CD4-positive, alpha-beta T cell treated with Interferon alpha-2 for 1 hour (primary cell): ENCODE measurements around the gene BRME1.

Experiments
- DNase-seq, 2 donors: peaks; one replicate each; pipeline ENCODE4 v3.0.0-alpha.2; 2020 to 2022

The BRME1 gene

DNA sequence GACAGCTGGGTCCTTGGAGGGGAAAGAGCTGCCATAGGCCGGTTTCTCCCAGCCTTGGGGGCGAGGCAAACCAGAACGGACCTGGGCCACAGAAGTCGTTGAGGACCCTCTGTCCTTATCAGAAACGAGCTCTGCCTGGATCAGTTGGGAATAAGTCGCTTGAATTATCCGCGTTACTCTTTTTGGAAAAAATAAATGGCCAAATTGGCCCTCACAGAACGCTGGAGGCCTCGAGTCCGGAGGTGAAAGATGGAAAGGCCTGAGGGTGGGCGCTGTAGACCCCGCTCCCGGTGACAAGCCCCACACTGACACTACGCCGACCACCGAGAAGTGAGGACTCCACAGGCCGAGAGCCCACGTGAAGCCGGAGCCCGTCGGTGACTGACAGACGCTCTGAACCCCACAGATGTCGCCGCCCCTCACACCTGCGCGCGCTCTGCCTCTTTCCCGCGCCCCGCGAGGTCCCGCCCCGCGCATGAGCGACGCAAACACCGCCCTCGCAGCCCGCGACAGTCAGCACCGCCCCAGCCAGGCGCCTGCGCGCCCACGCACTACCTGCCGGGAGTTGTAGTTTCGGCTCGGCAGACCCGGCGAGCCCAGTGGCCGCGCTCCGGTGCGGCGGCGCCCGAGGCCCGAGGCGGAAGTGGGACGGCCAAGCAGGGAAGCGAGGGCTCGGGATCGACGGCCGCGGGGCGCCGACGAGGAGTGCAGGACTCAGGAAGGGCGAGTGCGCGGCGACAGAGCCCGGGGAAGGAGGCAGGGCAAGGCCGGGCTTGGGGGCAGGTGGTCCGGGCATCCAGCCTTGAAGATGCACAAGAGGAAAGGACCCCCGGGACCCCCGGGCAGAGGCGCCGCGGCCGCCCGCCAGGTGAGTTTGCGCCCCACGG is at the start of gene BRME1, which contains the start of gene CC2D1A:
BRME1 (minus strand) TSS at position 484 of the 887 bp plus-strand sequence. CDS start 1,225 bp downstream, outside the sequence.
CC2D1A (plus strand) TSS at position 568 of the 887 bp plus-strand sequence; CDS start at position 809, 241 bp downstream.
- DNase-seq: peak; percentile 93 to 95

GRCh38 chr19:13954185-13954584 is 48.3 kb upstream of the BRME1 start:
- DNase-seq: no peak

DNA sequence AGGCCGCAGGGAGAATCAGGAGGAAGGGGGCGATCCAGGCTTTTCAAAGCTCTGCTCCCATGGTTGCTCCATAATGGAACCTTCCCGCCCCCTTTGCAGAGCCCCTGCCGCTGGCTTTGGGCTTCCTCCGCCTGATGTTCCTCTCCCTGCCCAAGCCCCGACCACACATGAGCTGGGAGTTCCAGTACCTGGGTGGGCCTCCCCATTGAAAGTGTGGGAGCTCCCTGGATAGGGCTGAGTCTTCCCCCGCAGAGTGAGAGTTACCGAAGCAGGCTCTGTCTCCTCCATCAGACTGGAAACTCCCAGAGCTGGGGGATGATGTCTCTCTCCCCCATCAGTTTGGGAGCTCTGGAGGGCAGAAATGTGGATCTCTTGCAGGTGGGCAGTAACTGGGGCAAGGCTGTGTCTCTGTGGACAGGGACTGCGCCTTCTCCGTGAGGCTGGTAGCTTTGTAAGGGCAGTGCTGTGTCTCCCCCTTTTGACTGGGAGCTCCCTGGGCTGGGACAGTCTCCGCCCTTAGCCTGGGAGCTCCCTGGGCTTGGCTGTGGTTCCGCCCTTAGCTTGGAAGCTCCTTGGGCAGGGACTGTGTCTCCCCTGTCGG is 47.1 kb upstream of the BRME1 start:
- no peak for DNase-seq

GRCh38 chr19:13952154-13952930 is 46.4 kb upstream of the BRME1 start, which contains the start of gene DCAF15:
DCAF15 (plus strand) TSS chr19:13952509; CDS start chr19:13952513, 4 bp downstream.
- DNase-seq: peak; percentile 100

DNA sequence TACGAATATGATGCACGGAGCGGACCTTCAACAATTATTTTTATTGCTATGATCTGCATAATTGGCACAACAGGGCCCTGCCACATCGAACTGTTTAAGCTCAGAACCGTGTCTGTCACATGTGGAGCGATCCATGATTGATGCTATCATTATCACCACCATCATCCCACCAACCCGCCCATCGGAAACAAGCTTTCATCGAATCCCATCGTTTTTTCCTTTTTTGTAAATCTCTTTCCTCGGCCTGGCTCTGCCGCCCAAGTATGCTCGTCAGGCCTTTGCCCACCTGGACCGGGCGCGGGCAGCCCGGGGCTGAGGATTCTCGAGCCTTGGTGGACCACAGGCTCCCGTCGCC is 45.9 kb upstream of the BRME1 start:
- no peak for DNase-seq

- no peak for DNase-seq
These were observed 45.1 kb upstream of the BRME1 start for GRCh38 chr19:13951043-13951442.

- DNase-seq: no peak
These were observed 40.5 kb upstream of the BRME1 start for GRCh38 chr19:13946414-13946813.

DNA sequence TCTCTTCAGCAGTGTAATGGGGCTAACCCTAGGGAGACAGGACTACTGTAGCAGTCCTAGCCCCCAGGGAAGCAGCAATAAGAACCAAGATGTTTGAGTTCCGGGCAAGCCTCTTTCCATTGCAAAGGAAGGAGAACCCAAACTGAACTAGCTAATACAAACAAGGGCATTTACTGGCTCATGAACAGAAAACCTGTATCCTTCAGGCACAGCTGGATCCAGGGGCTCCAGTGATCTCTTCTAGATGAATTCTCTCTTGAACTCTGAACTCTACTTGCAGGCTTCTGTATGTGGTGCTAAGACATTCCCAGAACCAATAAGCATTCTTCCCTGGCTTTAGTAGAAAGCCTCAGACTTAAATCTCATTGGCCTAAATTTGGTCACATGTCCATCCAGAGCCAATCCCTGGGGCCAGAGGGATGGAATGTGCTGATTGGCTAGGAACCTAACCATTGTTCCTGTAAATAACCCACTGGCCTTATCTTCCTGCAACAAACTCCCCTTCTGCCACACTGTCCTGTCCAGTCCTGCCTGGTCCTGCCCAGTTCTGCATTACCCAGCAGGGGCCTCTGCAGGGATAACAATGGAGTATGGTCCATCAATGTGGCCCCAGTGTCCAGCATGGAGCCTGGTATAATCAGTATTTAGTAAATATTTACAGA is 36.2 kb upstream of the BRME1 start:
- no peak for DNase-seq

DNA sequence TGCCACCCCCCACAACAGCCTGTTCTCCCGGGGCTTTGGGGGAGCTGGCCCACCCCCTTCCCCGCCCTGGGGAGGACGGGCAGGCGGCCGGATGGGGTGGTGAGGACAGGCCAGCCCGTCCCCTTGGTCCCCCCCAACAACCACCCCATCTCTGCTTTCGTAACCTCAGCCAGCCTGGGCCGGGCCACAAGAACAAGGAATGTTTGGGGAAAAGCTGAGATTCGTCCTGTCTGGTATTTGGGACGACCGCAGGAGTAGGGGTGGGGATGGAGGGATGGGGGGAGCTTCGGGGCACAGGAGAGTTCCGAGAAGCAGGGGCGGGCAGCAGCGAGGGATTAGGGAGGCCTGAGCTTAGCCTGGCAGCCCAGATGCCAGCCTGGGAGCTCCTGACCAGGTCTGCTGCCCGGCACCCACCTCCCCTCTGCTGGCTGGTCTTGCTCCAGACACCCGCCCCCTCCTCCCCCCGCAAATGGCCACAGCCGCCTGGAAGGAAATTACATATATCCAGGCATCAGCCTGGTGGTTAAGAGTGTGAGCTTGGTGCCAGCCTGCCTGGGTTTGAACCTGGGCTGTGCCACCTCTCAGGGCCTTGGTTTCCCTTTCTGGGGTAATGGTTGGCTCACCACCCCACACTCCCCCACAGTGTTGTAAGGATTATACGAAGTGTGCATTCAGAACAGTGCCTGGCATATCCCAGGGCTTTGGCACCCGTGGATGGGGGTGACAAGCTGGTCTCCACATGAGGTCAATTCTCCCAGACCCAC is 32.6 kb upstream of the BRME1 start, which contains the start of gene PODNL1:
PODNL1 (minus strand) TSS at position 117 of the 764 bp plus-strand sequence. CDS start 236 bp downstream, outside the sequence.
- no peak for DNase-seq

- DNase-seq: no peak
These were observed 31.8 kb upstream of the BRME1 start for GRCh38 chr19:13937479-13938300.

DNA sequence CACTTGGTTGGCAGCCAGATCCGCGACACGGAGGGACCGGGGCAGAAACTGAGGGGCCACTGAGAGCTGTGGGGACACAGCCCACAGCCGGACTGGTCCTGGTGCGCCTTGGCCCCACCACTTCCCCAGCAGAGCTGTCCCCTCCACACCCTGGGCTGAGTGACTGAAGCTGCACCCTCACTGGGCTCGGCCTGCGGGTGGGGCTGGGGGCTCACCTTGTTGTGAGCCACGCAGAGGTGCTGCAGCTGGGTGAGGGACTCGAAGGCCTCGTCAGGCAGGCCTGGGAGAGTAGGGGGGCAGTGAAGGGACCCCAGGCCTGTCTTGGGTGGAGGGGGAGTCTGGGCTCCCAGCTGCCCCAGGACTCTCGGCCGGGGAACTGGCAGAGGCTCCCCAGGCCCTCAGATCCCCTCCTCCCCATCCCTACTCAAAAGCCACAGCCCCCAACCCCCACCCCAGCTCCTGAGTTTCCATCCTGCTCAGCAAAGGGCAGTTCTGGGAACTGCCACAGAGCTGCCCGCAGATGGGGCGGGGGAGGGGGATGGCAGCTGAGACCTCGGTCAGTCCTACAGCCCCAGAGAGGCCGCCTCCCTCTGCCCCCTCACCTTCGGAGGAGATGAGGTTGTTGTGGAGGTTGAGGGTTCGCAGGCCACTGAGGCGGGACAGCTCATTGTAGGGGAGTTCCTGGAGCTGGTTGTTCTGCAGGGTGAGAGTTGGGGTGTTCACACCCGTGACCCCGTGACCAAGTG is 30.0 kb upstream of the BRME1 start:
- DNase-seq: no peak

DNA sequence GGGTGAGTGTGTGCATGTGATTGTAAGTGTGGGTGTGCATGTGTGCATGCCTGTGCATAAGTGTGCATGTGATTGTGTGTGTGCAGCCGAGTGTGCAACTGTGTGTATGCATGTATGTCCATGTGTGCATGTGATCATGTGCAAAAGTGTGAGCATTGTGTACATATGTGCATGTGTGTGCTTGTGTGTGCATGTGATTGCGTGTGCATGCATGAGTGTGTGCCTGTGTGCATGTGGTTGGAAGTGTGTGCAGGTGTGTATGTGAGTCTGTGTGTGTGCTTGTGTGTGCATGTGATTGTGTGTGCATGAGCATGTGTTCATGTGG is 28.8 kb upstream of the BRME1 start:
- no peak for DNase-seq

GRCh38 chr19:13932911-13933393 is 27.0 kb upstream of the BRME1 start:
- no peak for DNase-seq

DNA sequence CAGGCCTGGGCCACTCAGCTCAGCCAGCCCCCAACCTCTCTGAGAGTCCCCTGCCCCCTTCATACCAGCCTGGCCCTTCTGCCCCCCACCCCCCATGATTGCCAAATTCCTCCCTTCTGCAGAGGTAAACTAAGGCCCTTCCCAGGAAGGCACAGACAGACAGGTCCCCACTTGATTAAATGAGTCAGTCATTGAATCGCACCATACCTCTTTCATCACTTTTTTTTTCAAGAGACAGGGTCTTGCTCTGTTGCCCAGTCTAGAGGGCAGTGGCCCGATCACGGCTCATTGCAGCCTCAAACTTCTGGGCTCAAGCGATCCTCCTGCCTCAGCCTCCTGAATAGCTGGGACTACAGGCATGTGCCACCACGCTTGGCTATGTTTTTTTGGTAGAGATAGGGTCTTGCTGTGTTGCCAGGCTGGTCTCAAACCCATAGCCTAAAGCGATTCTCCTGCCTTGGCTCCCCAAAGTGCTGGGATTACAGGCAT is 26.3 kb upstream of the BRME1 start:
- no peak for DNase-seq

DNA sequence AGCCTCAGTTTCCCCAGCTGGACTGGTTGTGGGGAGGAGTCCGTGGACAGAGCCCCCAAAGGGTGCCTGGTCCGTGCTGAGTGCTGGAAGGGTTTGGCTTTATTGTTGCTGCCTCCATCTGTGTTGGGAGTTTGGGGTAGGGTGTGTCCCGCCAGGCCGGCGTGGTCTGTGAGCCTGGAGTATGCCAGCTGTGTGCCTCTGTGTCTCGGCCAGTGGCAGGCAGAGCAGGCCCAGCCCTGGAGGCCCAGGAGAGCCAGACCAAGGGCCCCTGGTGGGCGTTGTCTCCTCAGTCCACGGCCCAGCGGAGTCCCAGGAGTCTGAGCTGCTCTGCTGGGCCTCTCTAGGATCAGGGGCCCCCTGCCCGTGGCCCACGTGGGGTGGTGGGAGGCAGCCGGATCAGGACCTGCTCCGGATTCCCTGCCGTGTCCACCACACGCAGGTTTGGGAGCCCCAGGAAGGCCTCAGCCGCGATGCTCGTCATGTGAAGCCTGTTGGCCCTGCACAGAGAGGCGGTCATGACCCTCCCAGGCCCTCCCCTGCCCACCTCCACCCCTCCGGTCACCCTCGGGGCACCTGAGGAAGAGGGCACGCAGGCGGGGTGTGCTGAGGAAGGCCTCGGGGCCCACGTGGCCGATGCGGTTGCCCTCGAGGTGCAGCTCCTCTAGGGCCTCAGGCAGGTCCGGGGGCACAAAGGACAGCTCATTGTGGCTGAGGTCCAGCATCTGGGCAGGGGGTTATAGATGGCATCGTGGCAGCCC is 25.7 kb upstream of the BRME1 start:
- no peak for DNase-seq

DNA sequence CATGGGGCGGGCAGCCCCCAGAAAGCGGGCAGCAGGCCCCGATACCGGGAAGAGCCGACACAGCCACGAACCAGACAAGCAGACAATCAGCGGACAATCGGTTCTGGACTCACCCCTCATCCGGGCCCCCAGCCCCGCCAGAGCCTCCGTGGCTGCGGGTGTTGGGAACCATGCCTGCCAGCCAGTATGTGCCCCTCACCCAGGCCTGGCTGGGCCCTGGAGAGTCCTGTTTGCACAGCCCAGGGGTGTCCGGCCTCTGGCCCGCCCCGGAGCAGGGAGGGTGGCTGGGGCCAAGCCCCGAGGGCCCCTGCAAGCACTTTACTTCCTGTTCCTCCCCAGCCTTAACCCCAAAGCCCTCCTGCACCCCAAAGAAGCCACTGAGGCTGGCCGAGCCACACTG is 24.5 kb upstream of the BRME1 start:
- DNase-seq: no peak

GRCh38 chr19:13929956-13930355 is 24.0 kb upstream of the BRME1 start:
- no peak for DNase-seq

DNA sequence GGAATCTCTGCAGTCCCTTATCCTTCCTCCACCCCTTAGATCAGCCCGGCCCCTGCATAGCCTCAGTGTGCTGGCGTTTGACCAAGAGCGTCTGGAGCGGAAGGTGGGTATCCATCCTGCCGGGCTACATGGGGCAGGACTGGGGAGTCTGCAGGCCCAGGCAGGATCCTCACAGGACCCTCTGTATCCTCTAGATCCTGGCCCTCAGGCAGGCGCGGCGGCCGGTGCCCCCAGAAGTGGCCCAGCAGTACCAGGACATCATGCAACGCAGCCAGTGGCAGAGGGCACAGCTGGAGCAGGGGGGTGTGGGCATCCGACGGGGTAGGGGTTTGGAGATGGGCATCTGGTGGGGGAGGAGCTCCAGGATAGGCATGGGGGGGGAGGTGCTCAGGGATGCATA is 23.4 kb upstream of the BRME1 start:
- no peak for DNase-seq

DNA sequence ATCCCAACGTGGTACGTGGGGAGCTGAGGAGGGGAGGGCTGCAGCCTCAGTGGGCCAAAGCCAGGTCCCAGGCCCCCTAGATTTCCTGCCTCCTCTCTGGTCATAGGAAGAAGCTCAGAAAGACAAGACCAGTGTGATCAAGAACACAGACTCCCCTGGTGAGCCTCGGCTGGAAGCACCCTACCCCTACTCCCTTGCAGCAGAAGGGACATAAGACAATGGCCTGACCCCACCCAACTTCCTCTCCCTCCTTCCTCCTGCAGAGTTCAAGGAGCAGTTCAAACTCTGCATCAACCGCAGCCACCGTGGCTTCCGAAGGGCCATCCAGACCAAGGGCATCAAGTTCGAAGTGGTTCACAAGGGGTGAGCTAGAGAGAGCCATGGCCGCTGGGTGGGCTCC is 20.8 kb upstream of the BRME1 start:
- no peak for DNase-seq
